ENCODE data around the gene KDM8.
"Not testable (repeated sequence)": the region's sequence is repeated elsewhere in the genome, so short reads cannot be mapped to it uniquely, and the experiment has no call there.

DNA sequence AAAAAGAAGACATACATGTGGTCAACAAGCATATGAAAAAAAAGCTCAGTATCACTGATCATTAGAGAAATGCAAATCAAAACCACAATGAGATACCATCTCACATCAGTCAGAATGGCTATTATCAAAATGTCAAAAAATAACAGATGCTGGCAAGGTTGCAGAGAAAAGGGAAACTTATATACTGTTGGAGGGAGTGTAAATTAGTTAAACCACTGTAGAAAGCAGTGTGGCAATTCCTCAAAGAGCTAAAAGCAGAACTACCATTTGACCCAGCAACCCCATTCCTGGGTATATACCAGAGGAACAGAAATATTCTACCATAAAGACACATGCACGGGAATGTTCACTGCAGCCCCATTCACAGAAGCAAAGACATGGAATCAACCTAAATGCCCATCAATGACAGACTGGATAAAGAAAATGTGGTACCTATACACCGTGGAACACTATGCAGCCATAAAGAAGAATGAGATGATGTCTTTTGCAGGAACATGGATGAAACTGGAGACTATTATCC lies 59.6 kb downstream of the KDM8 start:
- TF ChIP-seq, protein P1, sequence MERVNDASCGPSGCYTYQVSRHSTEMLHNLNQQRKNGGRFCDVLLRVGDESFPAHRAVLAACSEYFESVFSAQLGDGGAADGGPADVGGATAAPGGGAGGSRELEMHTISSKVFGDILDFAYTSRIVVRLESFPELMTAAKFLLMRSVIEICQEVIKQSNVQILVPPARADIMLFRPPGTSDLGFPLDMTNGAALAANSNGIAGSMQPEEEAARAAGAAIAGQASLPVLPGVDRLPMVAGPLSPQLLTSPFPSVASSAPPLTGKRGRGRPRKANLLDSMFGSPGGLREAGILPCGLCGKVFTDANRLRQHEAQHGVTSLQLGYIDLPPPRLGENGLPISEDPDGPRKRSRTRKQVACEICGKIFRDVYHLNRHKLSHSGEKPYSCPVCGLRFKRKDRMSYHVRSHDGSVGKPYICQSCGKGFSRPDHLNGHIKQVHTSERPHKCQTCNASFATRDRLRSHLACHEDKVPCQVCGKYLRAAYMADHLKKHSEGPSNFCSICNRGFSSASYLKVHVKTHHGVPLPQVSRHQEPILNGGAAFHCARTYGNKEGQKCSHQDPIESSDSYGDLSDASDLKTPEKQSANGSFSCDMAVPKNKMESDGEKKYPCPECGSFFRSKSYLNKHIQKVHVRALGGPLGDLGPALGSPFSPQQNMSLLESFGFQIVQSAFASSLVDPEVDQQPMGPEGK (CRISPR knock-in tag; IDR thresholded peaks at IDR 0.05; ENCODE audit: borderline replicate concordance): not testable (repeated sequence)
- not testable (repeated sequence) for TF ChIP-seq GLIS3 (CRISPR knock-in tag; IDR thresholded peaks at IDR 0.05); ARNTL (CRISPR knock-in tag; IDR thresholded peaks at IDR 0.05; ENCODE audit: borderline replicate concordance, low read depth)

Measured in SK-N-SH treated with all-trans-retinoic acid at 6 μM for 48 hours (cell line).